Large intestine (tissue), 3 donors: ENCODE data around the gene CMTM8. TPM values are rescaled to one million over a fixed set of nuclear protein-coding genes. Genes with fewer than 3 reads are reported as not detected.
A peak's percentile ranks its signal among the peaks of the same experiment; 100 is the strongest.

Experiments
- DNase-seq, 2 donors: peaks; one replicate each; pipeline versions ENCODE4 v3.0.0 to v3.0.0-alpha.2; 2013
- H3K27ac ChIP-seq: one replicate; pipeline ENCODE4 v1.5.1; 2013; ENCODE audit warnings: low read length
- H3K27me3 ChIP-seq: 2 replicates; pipeline ENCODE4 v1.6.1; 2013; ENCODE audit warnings: low read length; ENCODE audit not compliant: control insufficient read depth, insufficient read depth
- H3K36me3 ChIP-seq: 2 replicates; pipeline ENCODE4 v1.6.1; 2013; ENCODE audit warnings: low read length; ENCODE audit not compliant: control insufficient read depth, insufficient read depth
- H3K4me1 ChIP-seq: one replicate; pipeline ENCODE4 v1.6.1; 2013; ENCODE audit warnings: low read length; ENCODE audit not compliant: control insufficient read depth, insufficient read depth
- H3K4me3 ChIP-seq: one replicate; pipeline ENCODE4 v1.5.1; 2013; ENCODE audit warnings: low read length
- H3K9me3 ChIP-seq: one replicate; pipeline ENCODE4 v1.6.1; 2013; ENCODE audit warnings: mild to moderate bottlenecking, low read depth, low read length, moderate library complexity; ENCODE audit not compliant: control insufficient read depth
- WGBS: methylation state at CpG from one replicate; pipeline ENCODE4 v1.1.5; 2013; ENCODE audit warnings: low lambda C conversion rate; ENCODE audit not compliant: insufficient coverage; 5-methylcytosine and 5-hydroxymethylcytosine counted together
- polyA plus RNA-seq: library from polyadenylated mRNA; unstranded; fragments of 120-200 nt; gene quantifications from one replicate; pipeline ENCODE4 v1.2.1, GENCODE V29; 2013

CMTM8 gene
- polyA plus RNA-seq, 1 donor, result 20.1 TPM

GRCh38 chr3:32391643-32392535, 153.4 kb downstream of the CMTM8 start, which contains the start of gene CMTM7:
CMTM7 (plus strand) TSS chr3:32391853; CDS start chr3:32391907, 54 bp downstream.
- Histone ChIP-seq H3K27ac (peak within 1 kb of the TSS; percentile 50), H3K4me3 (peak within 1 kb of the TSS; percentile 74), H3K4me1 (no peaks in the 10 kb centered on the region), H3K9me3 (peaks cover 3% of the 10 kb centered on the region), H3K36me3 (no peaks in the 10 kb centered on the region), H3K27me3 (no peaks in the 10 kb centered on the region)
- no CpG with 5 or more reads among the region's 107 CpGs for WGBS
- peak; percentile 20 to 62 for DNase-seq

GRCh38 chr3:32392536-32393302, 154.2 kb downstream of the CMTM8 start:
- DNase-seq, result peak; percentile 19 to 33
- H3K36me3 ChIP-seq, result no peaks in the 10 kb centered on the region
- H3K4me3 ChIP-seq, result peak overlapping the region; percentile 74
- H3K27ac ChIP-seq, result peak overlapping the region; percentile 50
- peaks cover 3% of the 10 kb centered on the region for H3K9me3 ChIP-seq
- no peaks in the 10 kb centered on the region for H3K27me3 ChIP-seq
- H3K4me1 ChIP-seq, result no peaks in the 10 kb centered on the region
- no CpG with 5 or more reads among the region's 18 CpGs for WGBS

GRCh38 chr3:32395496-32395895, 157.0 kb downstream of the CMTM8 start:
- H3K4me3 ChIP-seq, result no peak overlapping the region
- H3K27ac ChIP-seq, result no peak overlapping the region
- no peaks in the 10 kb centered on the region for H3K4me1 ChIP-seq
- peaks cover 3% of the 10 kb centered on the region for H3K9me3 ChIP-seq
- 40% methylated on average over 1 of the region's 2 CpGs for WGBS
- no peaks in the 10 kb centered on the region for H3K27me3 ChIP-seq
- H3K36me3 ChIP-seq, result no peaks in the 10 kb centered on the region
- DNase-seq, result no peak

GRCh38 chr3:32397941-32398340, 159.5 kb downstream of the CMTM8 start:
- Histone ChIP-seq H3K4me1 (peaks cover 6% of the 10 kb centered on the region), H3K36me3 (no peaks in the 10 kb centered on the region), H3K27me3 (no peaks in the 10 kb centered on the region), H3K27ac (no peak overlapping the region), H3K4me3 (no peak overlapping the region), H3K9me3 (no peaks in the 10 kb centered on the region)
- WGBS, result 83% methylated on average over 1 of the region's 2 CpGs
- no peak for DNase-seq

- Histone ChIP-seq H3K27ac (no peak overlapping the region), H3K4me3 (no peak overlapping the region), H3K27me3 (no peaks in the 10 kb centered on the region), H3K4me1 (peaks cover 6% of the 10 kb centered on the region), H3K36me3 (no peaks in the 10 kb centered on the region), H3K9me3 (no peaks in the 10 kb centered on the region)
- 90% methylated on average over 1 of the region's 10 CpGs for WGBS
- no peak for DNase-seq
These were observed 160.1 kb downstream of the CMTM8 start for GRCh38 chr3:32398531-32398930.

- no peaks in the 10 kb centered on the region for H3K36me3 ChIP-seq
- no peak overlapping the region for H3K4me3 ChIP-seq
- no peak overlapping the region for H3K27ac ChIP-seq
- H3K27me3 ChIP-seq, result no peaks in the 10 kb centered on the region
- H3K4me1 ChIP-seq, result peaks cover 6% of the 10 kb centered on the region
- WGBS, result no CpG with 5 or more reads among the region's 2 CpGs
- no peaks in the 10 kb centered on the region for H3K9me3 ChIP-seq
- DNase-seq, result peak in 1 of 2 donors; percentile 31
These were observed 160.6 kb downstream of the CMTM8 start for GRCh38 chr3:32399030-32399620.

- H3K27me3 ChIP-seq, result no peaks in the 10 kb centered on the region
- WGBS, result no CpG with 5 or more reads among the region's 11 CpGs
- H3K4me1 ChIP-seq, result peaks cover 6% of the 10 kb centered on the region
- H3K4me3 ChIP-seq, result peak overlapping the region; percentile 32
- H3K9me3 ChIP-seq, result no peaks in the 10 kb centered on the region
- DNase-seq, result no peak
- peak overlapping the region; percentile 56 for H3K27ac ChIP-seq
- no peaks in the 10 kb centered on the region for H3K36me3 ChIP-seq
These were observed 162.6 kb downstream of the CMTM8 start for GRCh38 chr3:32401126-32401525.

- no peaks in the 10 kb centered on the region for H3K27me3 ChIP-seq
- WGBS, result 20% methylated on average over 1 of the region's 41 CpGs
- H3K4me1 ChIP-seq, result peaks cover 6% of the 10 kb centered on the region
These were observed 163.1 kb downstream of the CMTM8 start for GRCh38 chr3:32401556-32402081.

GRCh38 chr3:32403663-32404062, 165.2 kb downstream of the CMTM8 start:
- Histone ChIP-seq H3K27ac (no peak overlapping the region), H3K27me3 (no peaks in the 10 kb centered on the region), H3K9me3 (no peaks in the 10 kb centered on the region), H3K36me3 (no peaks in the 10 kb centered on the region), H3K4me3 (no peak overlapping the region), H3K4me1 (peaks cover 6% of the 10 kb centered on the region)
- 76% methylated on average over 2 of the region's 3 CpGs for WGBS
- no peak for DNase-seq

More at GRCh38 chr3:32401556-32402081, 163.1 kb downstream of the CMTM8 start:
- Histone ChIP-seq H3K36me3 (no peaks in the 10 kb centered on the region), H3K27ac (peak overlapping the region; percentile 56), H3K9me3 (no peaks in the 10 kb centered on the region), H3K4me3 (peak overlapping the region; percentile 32)
- DNase-seq, result peak; percentile 45 to 78

GRCh38 chr3:32404714-32405113, 166.2 kb downstream of the CMTM8 start:
- Histone ChIP-seq H3K36me3 (no peaks in the 10 kb centered on the region), H3K27ac (no peak overlapping the region), H3K4me1 (peaks cover 6% of the 10 kb centered on the region), H3K9me3 (no peaks in the 10 kb centered on the region), H3K4me3 (no peak overlapping the region), H3K27me3 (no peaks in the 10 kb centered on the region)
- no peak for DNase-seq
- WGBS, result no CpG with 5 or more reads among the region's 1 CpG
